SK-N-SH (cell line): ENCODE data around the gene TMEM165. TPM values are rescaled to one million over a fixed set of nuclear protein-coding genes. Genes with fewer than 3 reads are reported as not detected.

Source experiments
- CTCF ChIA-PET: fragments of 300-600, 350-600 bp; formaldehyde crosslinking; extraction: SDS; loops from one replicate; lab custom pipeline; 2021; lab: Yijun Ruan, JAX
- POLR2A ChIA-PET: fragments of 350-600 bp; sonication (Branson Sonifier 250); formaldehyde crosslinking; extraction: SDS; loops from one replicate; lab custom pipeline; 2020; ENCODE audit warnings: antibody characterized with exemption, inconsistent platforms; lab: Yijun Ruan, JAX
- DNase-seq: peaks from one replicate; pipeline ENCODE4 v3.0.0; 2012
- H2AFZ ChIP-seq: fragments of 200-600 bp; sonication (generic); 2 replicates; pipeline ENCODE4 v1.8.1; 2016; ENCODE audit warnings: antibody characterized with exemption, mild to moderate bottlenecking, low read depth
- H3F3A ChIP-seq: fragments of 200-600 bp; sonication (generic); replicated peaks from 2 replicates; pipeline ENCODE3; 2016; ENCODE audit warnings: antibody characterized with exemption, mild to moderate bottlenecking; ENCODE audit not compliant: insufficient read depth
- H3K27ac ChIP-seq, 2 experiments: fragments of 200-500 bp in 1 of 2; fragments of 200-600 bp in 1 of 2; sonication (Bioruptor generic) in 1 of 2; sonication (generic), shearing (Covaris generic) in 1 of 2; 2 replicates each; pipeline versions ENCODE4 v1.5.1 to v1.6.1; 2014 to 2016; ENCODE audit warnings: low read depth in 2 of 2, inconsistent platforms in 1 of 2, low read length in 1 of 2, mild to moderate bottlenecking in 1 of 2, mixed read lengths in 1 of 2
- H3K27me3 ChIP-seq: fragments of 200-600 bp; sonication (generic), shearing (Covaris generic); 2 replicates; pipeline ENCODE4 v1.6.1; 2016; ENCODE audit warnings: mixed run types; ENCODE audit not compliant: insufficient read depth
- H3K36me3 ChIP-seq, 2 experiments: fragments of 200-500 bp in 1 of 2; fragments of 200-600 bp in 1 of 2; sonication (Bioruptor generic) in 1 of 2; sonication (generic) in 1 of 2; replicated peaks in 1 of 2; 2 replicates each; pipeline versions ENCODE3 to v1.5.1; 2014 to 2016; ENCODE audit warnings: low read length in 1 of 2, mild to moderate bottlenecking in 1 of 2; ENCODE audit not compliant: insufficient read depth in 2 of 2, control insufficient read depth in 1 of 2
- H3K4me1 ChIP-seq, 2 experiments: fragments of 200-500 bp in 1 of 2; fragments of 200-600 bp in 1 of 2; sonication (Bioruptor generic) in 1 of 2; sonication (generic), shearing (Covaris generic) in 1 of 2; 2 replicates each; pipeline versions ENCODE4 v1.5.1 to v1.6.1; 2014 to 2016; ENCODE audit warnings: low read depth in 1 of 2, low read length in 1 of 2, mixed run types in 1 of 2; ENCODE audit not compliant: insufficient read depth in 2 of 2, control insufficient read depth in 1 of 2
- H3K4me2 ChIP-seq: fragments of 200-600 bp; sonication (generic), shearing (Covaris generic); 2 replicates; pipeline ENCODE4 v1.6.1; 2017; ENCODE audit warnings: mixed run types
- H3K4me3 ChIP-seq, 2 experiments: fragments of 200-500 bp in 1 of 2; fragments of 200-600 bp in 1 of 2; sonication (Bioruptor generic) in 1 of 2; sonication (generic), shearing (Covaris generic) in 1 of 2; 2 replicates each; pipeline versions ENCODE4 v1.5.1 to v1.8.1; 2014 to 2016; ENCODE audit warnings: low read depth in 2 of 2, inconsistent platforms in 1 of 2, low read length in 1 of 2, mild to moderate bottlenecking in 1 of 2, mixed read lengths in 1 of 2, moderate library complexity in 1 of 2
- H3K79me2 ChIP-seq: fragments of 200-600 bp; sonication (generic); 2 replicates; pipeline ENCODE4 v1.8.1; 2017; ENCODE audit warnings: mild to moderate bottlenecking; ENCODE audit not compliant: insufficient read depth
- H3K9ac ChIP-seq: fragments of 200-600 bp; sonication (generic); 2 replicates; pipeline ENCODE4 v1.6.1; 2017; ENCODE audit warnings: mixed run types
- H3K9me2 ChIP-seq: fragments of 200-600 bp; sonication (generic); 2 replicates; pipeline ENCODE4 v1.6.1; 2017; ENCODE audit warnings: mixed run types
- H3K9me3 ChIP-seq: fragments of 200-600 bp; sonication (generic); 2 replicates; pipeline ENCODE4 v1.6.1; 2017; ENCODE audit warnings: mixed run types, mild to moderate bottlenecking, moderate library complexity
- H4K20me1 ChIP-seq: fragments of 200-600 bp; sonication (generic); 2 replicates; pipeline ENCODE4 v1.6.1; 2017; ENCODE audit warnings: mild to moderate bottlenecking, mixed run types; ENCODE audit not compliant: insufficient read depth
- FOXM1 ChIP-seq: IDR thresholded peaks from 2 replicates; pipeline ENCODE4 v1.4.0; 2012; ENCODE audit warnings: low read depth, mild to moderate bottlenecking
- MXI1 ChIP-seq: IDR thresholded peaks from 2 replicates; pipeline ENCODE4 v1.6.1; 2012; ENCODE audit warnings: mild to moderate bottlenecking, low read depth, low read length, improper control_type of control experiment
- RXRA ChIP-seq: IDR thresholded peaks from 2 replicates; pipeline ENCODE4 v1.4.0; 2012; ENCODE audit warnings: low read depth, mild to moderate bottlenecking, borderline replicate concordance
- TAF1 ChIP-seq: IDR thresholded peaks from 2 replicates; pipeline ENCODE4 v1.6.1; 2012; ENCODE audit warnings: low read depth, mild to moderate bottlenecking, low read length, moderate library complexity, borderline replicate concordance
- WGBS: methylation state at CpG from one replicate; pipeline ENCODE4 v1.1.6; 2017; ENCODE audit warnings: low lambda C conversion rate; 5-methylcytosine and 5-hydroxymethylcytosine counted together
- polyA plus RNA-seq, 3 experiments: library from polyadenylated mRNA; depleted of rRNA; stranded (reverse); fragments of >200 nt; gene quantifications; 2 replicates each; pipeline ENCODE4 v1.2.3, GENCODE V29; 2012
- TF ChIP-seq, protein P1 (sequence below): fragments of 150-350 bp; IDR thresholded peaks from 2 replicates; pipeline ENCODE4 v1.6.1; 2016; ENCODE audit warnings: mild to moderate bottlenecking, low read depth, low read length
- TF ChIP-seq, protein P2 (sequence below): IDR thresholded peaks from 2 replicates; pipeline ENCODE4 v1.6.1; 2012; ENCODE audit warnings: mild to moderate bottlenecking, low read depth, low read length, moderate library complexity

TMEM165 gene
- polyA plus RNA-seq, 1 of the 3 experiments (the other 2 are of a cell fraction), result 58.6 TPM

DNA sequence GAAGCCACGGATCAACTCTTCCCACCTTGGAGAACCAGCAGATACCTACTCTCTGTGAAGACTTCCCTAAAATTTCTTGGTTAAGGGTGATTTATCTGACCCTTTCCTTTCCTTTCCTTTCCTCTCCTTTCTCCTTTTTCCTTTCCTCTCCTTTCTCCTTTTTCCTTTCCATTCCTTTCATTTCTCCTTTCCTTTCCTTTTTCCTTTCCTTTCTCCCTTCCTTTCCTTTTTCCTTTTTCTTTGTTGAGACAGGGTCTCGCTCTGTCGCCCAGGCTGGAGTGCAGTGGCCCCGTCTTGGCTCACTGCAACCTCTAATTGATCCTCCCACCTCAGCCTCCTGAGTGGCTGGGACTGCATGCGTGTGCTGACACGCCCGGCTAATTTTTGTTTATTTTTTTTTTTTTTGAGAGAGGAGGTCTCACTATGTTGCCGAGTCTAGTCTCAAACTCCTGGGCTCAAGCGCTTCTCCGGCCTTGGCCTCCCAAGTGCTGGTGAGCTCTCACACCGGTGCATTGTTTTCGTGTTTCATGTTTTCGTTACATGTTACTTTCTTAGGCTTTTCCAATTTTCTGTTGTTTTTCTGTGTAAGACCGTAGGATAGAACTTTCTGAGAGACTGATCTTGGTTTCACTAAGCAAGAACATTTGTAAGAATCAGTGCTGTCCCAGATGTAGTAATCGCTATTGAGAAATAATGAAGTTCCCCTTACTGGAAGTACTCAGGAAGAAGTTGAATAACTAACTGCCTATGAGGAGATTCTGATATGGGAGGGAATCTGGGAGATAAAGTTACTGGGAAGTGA lies 2.0 kb downstream of the TMEM165 start:
- Histone ChIP-seq H3K4me2 (peak overlapping the region; percentile 99), H4K20me1 (peaks cover 52% of the 10 kb centered on the region), H3K27ac (peak overlapping the region; percentile 86 to 89; a peak in 3 of 4 replicates), H3K9ac (peak overlapping the region; percentile 98), H3K79me2 (peaks cover 64% of the 10 kb centered on the region), H3K4me1 (peaks cover 0 to 5% of the 10 kb centered on the region in 2 experiments; a peak in 2 of 4 replicates), H3K36me3 (peaks cover 13 to 30% of the 10 kb centered on the region in 2 experiments), H2AFZ (no peak overlapping the region), H3K9me2 (no peaks in the 10 kb centered on the region), H3K4me3 (peak overlapping the region; percentile 81 to 90), H3K9me3 (no peaks in the 10 kb centered on the region), H3F3A (peaks cover 11% of the 10 kb centered on the region), H3K27me3 (no peaks in the 10 kb centered on the region)
- no peak for DNase-seq
- TF ChIP-seq TAF1 (no peak), RXRA (no peak), FOXM1 (no peak)
- TF ChIP-seq, protein P1, sequence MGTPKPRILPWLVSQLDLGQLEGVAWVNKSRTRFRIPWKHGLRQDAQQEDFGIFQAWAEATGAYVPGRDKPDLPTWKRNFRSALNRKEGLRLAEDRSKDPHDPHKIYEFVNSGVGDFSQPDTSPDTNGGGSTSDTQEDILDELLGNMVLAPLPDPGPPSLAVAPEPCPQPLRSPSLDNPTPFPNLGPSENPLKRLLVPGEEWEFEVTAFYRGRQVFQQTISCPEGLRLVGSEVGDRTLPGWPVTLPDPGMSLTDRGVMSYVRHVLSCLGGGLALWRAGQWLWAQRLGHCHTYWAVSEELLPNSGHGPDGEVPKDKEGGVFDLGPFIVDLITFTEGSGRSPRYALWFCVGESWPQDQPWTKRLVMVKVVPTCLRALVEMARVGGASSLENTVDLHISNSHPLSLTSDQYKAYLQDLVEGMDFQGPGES, result no peak
- ChIA-PET POLR2A (interaction anchor here (0.7 kb wide), 1 partner anchor 24 kb away, joined by 3 read pairs; no protein-coding TSS in a partner anchor), CTCF (interaction anchor here (2.4 kb wide), 1 partner anchor 51 kb away, joined by 12 read pairs; the partner anchor contains the start of gene SRD5A3)
- WGBS, result 14% methylated on average over 15 of the region's 15 CpGs

DNA sequence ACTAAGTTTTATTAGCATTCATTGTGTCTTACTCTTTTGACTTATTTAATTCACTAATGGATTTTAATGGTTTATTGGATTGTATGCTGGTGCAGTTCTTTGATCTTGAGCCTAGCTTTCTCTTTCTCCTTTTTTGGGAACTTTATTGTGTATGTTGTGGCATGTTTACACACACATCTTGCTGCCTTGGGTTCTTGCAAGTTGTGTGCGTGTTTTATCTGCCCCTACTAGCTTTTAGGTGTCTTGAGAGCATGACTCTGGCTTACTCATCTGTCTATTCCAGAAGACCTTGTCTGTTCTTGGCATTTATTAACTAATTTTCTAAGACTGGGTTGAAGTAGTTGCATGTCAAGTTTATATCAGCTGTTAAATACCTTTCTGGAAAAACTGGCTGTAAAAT lies 2.7 kb downstream of the TMEM165 start:
- peak overlapping the region; percentile 54 to 86 for H3K27ac ChIP-seq
- H3K27me3 ChIP-seq, result no peaks in the 10 kb centered on the region
- peaks cover 17 to 35% of the 10 kb centered on the region in 2 experiments for H3K36me3 ChIP-seq
- H3K9ac ChIP-seq, result peak overlapping the region; percentile 98
- H3K4me1 ChIP-seq, result peaks cover 0 to 5% of the 10 kb centered on the region in 2 experiments; a peak in 2 of 4 replicates
- peaks cover 72% of the 10 kb centered on the region for H3K79me2 ChIP-seq
- 26% methylated on average over 1 of the region's 1 CpG for WGBS
- no peaks in the 10 kb centered on the region for H3K9me2 ChIP-seq
- peak overlapping the region; percentile 81 to 90 for H3K4me3 ChIP-seq
- no peak for DNase-seq
- no peak overlapping the region for H2AFZ ChIP-seq
- ChIA-PET POLR2A (no interaction called here), CTCF (interaction anchor here (2.4 kb wide), 1 partner anchor 52 kb away, joined by 12 read pairs; the partner anchor contains the start of gene SRD5A3)
- peaks cover 55% of the 10 kb centered on the region for H4K20me1 ChIP-seq
- H3F3A ChIP-seq, result peaks cover 11% of the 10 kb centered on the region
- TF ChIP-seq, protein P2, sequence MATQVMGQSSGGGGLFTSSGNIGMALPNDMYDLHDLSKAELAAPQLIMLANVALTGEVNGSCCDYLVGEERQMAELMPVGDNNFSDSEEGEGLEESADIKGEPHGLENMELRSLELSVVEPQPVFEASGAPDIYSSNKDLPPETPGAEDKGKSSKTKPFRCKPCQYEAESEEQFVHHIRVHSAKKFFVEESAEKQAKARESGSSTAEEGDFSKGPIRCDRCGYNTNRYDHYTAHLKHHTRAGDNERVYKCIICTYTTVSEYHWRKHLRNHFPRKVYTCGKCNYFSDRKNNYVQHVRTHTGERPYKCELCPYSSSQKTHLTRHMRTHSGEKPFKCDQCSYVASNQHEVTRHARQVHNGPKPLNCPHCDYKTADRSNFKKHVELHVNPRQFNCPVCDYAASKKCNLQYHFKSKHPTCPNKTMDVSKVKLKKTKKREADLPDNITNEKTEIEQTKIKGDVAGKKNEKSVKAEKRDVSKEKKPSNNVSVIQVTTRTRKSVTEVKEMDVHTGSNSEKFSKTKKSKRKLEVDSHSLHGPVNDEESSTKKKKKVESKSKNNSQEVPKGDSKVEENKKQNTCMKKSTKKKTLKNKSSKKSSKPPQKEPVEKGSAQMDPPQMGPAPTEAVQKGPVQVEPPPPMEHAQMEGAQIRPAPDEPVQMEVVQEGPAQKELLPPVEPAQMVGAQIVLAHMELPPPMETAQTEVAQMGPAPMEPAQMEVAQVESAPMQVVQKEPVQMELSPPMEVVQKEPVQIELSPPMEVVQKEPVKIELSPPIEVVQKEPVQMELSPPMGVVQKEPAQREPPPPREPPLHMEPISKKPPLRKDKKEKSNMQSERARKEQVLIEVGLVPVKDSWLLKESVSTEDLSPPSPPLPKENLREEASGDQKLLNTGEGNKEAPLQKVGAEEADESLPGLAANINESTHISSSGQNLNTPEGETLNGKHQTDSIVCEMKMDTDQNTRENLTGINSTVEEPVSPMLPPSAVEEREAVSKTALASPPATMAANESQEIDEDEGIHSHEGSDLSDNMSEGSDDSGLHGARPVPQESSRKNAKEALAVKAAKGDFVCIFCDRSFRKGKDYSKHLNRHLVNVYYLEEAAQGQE, result no peak
- TF ChIP-seq MXI1, result peak; percentile 19; the same call in 1 of the 2 replicates
- H3K9me3 ChIP-seq, result no peaks in the 10 kb centered on the region
- peak overlapping the region; percentile 99 for H3K4me2 ChIP-seq
